Liver (tissue), 3 donors: ENCODE data around the gene TMEM108.

Experiments used
- ATF3 ChIP-seq: IDR thresholded peaks from 2 replicates; pipeline ENCODE4 v1.6.1; 2016; ENCODE audit warnings: antibody characterized with exemption
- CTCF ChIP-seq: fragments of 150-350 bp; IDR thresholded peaks from 2 replicates; pipeline ENCODE4 v1.5.1; 2017; ENCODE audit warnings: improper control_type of control experiment, low read depth, low read length; ENCODE audit not compliant: missing input control
- EGR1 ChIP-seq, 2 donors: IDR thresholded peaks; 2 replicates each; pipeline ENCODE4 v1.6.1; 2016 to 2018; ENCODE audit warnings: antibody characterized with exemption in 2 of 2, low read depth in 2 of 2
- GABPA ChIP-seq, 2 donors: IDR thresholded peaks in 1 of 2; conservative IDR thresholded peaks in 1 of 2; 2 replicates each; pipeline ENCODE4 v1.6.1; 2016; ENCODE audit warnings: antibody characterized with exemption in 2 of 2, mild to moderate bottlenecking in 1 of 2, moderate library complexity in 1 of 2
- RAD21 ChIP-seq, 2 donors: IDR thresholded peaks; 2 replicates each; pipeline ENCODE4 v1.6.1; 2016; ENCODE audit warnings: antibody characterized with exemption in 2 of 2, mild to moderate bottlenecking in 2 of 2
- SP1 ChIP-seq: IDR thresholded peaks from 2 replicates; pipeline ENCODE4 v1.6.1; 2018; ENCODE audit warnings: antibody characterized with exemption, mild to moderate bottlenecking
- ZBTB33 ChIP-seq: IDR thresholded peaks from 2 replicates; pipeline ENCODE4 v1.6.1; 2016; ENCODE audit warnings: antibody characterized with exemption
- TF ChIP-seq, protein P1 (sequence below): IDR thresholded peaks from 2 replicates; pipeline ENCODE4 v1.6.1; 2016; ENCODE audit warnings: antibody characterized with exemption
- TF ChIP-seq, protein P2 (sequence below): IDR thresholded peaks from 2 replicates; pipeline ENCODE4 v1.6.1; 2016; ENCODE audit warnings: antibody characterized with exemption, mild to moderate bottlenecking
- donor health status: healthy.
- donor health status: healthy.

DNA sequence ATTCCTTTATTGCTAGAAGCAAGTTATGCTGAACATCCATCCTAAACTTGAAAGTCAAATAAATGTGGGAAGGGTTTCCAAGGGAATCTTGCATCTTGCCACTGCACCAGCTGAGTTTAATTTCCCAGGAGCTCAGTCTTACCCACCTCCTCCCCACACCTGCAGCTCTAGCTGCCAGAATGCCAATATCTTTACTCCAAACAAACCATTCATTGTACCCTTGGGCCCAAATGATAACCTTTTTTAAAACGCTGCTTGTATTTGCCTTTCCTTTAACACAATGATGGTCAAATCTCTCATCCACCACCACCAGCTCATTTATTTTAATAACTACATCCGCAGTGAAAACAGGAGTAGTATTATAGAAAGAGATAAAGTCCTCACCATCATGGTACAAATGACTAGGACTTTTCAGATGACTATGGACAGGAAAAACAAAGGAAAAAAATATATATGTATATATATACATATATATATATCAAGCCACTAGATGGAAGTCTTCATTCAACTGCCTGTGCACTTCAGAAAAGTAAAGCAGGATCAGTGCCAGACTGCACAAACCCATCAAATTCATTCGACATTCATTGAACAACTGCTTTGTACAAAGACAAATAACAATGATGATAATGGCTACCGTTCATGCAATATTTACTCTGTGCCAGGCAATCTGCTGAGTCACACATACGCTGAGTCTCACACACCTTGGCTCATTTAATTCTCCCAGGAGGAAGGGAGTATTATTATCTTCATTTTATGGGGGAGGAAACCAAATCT lies 405.6 kb downstream of the TMEM108 start:
- TF ChIP-seq CTCF, result no peak
- no peak for TF ChIP-seq SP1
- TF ChIP-seq, protein P1, sequence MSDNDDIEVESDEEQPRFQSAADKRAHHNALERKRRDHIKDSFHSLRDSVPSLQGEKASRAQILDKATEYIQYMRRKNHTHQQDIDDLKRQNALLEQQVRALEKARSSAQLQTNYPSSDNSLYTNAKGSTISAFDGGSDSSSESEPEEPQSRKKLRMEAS, result no peak
- TF ChIP-seq ATF3, result no peak
- peak in 1 of 2 donors; percentile 50 for TF ChIP-seq RAD21 (IDR thresholded peaks at IDR 0.05)
- TF ChIP-seq GABPA (IDR thresholded peaks at IDR 0.05 in 1 of 2, conservative IDR thresholded peaks at IDR 0.05 in 1 of 2), result no peak
- no peak for TF ChIP-seq EGR1 (IDR thresholded peaks at IDR 0.05; ENCODE audit: low read depth in 2 of 2)
- TF ChIP-seq, protein P2, sequence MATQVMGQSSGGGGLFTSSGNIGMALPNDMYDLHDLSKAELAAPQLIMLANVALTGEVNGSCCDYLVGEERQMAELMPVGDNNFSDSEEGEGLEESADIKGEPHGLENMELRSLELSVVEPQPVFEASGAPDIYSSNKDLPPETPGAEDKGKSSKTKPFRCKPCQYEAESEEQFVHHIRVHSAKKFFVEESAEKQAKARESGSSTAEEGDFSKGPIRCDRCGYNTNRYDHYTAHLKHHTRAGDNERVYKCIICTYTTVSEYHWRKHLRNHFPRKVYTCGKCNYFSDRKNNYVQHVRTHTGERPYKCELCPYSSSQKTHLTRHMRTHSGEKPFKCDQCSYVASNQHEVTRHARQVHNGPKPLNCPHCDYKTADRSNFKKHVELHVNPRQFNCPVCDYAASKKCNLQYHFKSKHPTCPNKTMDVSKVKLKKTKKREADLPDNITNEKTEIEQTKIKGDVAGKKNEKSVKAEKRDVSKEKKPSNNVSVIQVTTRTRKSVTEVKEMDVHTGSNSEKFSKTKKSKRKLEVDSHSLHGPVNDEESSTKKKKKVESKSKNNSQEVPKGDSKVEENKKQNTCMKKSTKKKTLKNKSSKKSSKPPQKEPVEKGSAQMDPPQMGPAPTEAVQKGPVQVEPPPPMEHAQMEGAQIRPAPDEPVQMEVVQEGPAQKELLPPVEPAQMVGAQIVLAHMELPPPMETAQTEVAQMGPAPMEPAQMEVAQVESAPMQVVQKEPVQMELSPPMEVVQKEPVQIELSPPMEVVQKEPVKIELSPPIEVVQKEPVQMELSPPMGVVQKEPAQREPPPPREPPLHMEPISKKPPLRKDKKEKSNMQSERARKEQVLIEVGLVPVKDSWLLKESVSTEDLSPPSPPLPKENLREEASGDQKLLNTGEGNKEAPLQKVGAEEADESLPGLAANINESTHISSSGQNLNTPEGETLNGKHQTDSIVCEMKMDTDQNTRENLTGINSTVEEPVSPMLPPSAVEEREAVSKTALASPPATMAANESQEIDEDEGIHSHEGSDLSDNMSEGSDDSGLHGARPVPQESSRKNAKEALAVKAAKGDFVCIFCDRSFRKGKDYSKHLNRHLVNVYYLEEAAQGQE, result no peak
- no peak for TF ChIP-seq ZBTB33
